ENCODE results near the gene CCDC32.

DNA sequence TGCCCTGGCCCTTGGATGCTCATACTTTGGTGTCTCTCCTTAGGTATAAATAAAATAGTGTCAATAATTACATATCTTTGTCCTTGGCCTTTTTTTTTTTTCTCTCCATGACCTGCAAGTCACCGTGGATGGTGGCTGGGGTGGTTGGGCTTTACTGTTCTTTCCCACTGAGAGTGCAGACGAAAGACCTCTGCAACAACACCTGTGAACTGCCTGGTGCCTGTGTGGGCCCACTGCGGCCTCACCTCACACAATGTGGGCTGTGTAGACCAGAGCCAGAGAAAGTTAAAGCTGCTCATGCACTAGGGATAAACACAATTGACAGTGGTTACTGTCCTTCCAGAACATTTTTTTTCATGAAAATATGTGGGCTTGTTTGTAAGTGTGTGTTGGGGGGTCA, 39.0 kb downstream of the CCDC32 start:
- TF ChIP-seq, protein P1, sequence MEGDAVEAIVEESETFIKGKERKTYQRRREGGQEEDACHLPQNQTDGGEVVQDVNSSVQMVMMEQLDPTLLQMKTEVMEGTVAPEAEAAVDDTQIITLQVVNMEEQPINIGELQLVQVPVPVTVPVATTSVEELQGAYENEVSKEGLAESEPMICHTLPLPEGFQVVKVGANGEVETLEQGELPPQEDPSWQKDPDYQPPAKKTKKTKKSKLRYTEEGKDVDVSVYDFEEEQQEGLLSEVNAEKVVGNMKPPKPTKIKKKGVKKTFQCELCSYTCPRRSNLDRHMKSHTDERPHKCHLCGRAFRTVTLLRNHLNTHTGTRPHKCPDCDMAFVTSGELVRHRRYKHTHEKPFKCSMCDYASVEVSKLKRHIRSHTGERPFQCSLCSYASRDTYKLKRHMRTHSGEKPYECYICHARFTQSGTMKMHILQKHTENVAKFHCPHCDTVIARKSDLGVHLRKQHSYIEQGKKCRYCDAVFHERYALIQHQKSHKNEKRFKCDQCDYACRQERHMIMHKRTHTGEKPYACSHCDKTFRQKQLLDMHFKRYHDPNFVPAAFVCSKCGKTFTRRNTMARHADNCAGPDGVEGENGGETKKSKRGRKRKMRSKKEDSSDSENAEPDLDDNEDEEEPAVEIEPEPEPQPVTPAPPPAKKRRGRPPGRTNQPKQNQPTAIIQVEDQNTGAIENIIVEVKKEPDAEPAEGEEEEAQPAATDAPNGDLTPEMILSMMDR (conservative IDR thresholded peaks at IDR 0.05) = no peak
- TF ChIP-seq EZH2 (IDR thresholded peaks at IDR 0.05; ENCODE audit: low read depth) = no peak

Data from PC-9 (cell line).